K562 (cell line): ENCODE measurements around the gene SLC26A11. TPM values are rescaled to one million over a fixed set of nuclear protein-coding genes. Genes with fewer than 3 reads are reported as not detected.
A peak's percentile ranks its signal among the peaks of the same experiment; 100 is the strongest.

Experiments
- CBFA2T2 ChIP-seq: fragments of 450-650 bp; conservative IDR thresholded peaks from 2 replicates; pipeline ENCODE4 v1.6.1; 2017; ENCODE audit warnings: mild to moderate bottlenecking
- CBX8 ChIP-seq: fragments of 200-600 bp; sonication (generic); IDR thresholded peaks from 2 replicates; pipeline ENCODE4 v1.6.1; 2012; ENCODE audit warnings: borderline replicate concordance, mixed run types, low read depth, mild to moderate bottlenecking, moderate library complexity, mixed read lengths, low read length, control low read depth, inconsistent platforms; ENCODE audit not compliant: poor library complexity, severe bottlenecking; ENCODE audit errors: extremely low read depth
- CC2D1A ChIP-seq: fragments of 450-650 bp; IDR thresholded peaks from 2 replicates; pipeline ENCODE4 v1.6.1; 2017; ENCODE audit warnings: mild to moderate bottlenecking
- MAFK ChIP-seq: IDR thresholded peaks from 2 replicates; pipeline ENCODE4 v1.6.1; 2011; ENCODE audit warnings: low read length, improper control_type of control experiment
- MBD2 ChIP-seq: sonication (generic); IDR thresholded peaks from 2 replicates; pipeline ENCODE4 v1.6.1; 2016; ENCODE audit warnings: low read depth, borderline replicate concordance
- MYBL2 ChIP-seq, 2 experiments: fragments of 450-650 bp in 1 of 2; sonication (generic) in 1 of 2; formaldehyde crosslinking in 1 of 2; IDR thresholded peaks; 2 replicates each; pipeline versions ENCODE4 v1.6.1 to v1.8.1; 2017 to 2022; ENCODE audit warnings: borderline replicate concordance in 1 of 2, inconsistent platforms in 1 of 2, low read depth in 1 of 2, mild to moderate bottlenecking in 1 of 2, missing genetic modification reagents in 1 of 2, moderate library complexity in 1 of 2
- RBM14 ChIP-seq: fragments of 200-400 bp; formaldehyde crosslinking; IDR thresholded peaks from 2 replicates; pipeline ENCODE4 v1.6.1; 2018; ENCODE audit warnings: low read depth, mild to moderate bottlenecking, low read length, moderate library complexity, borderline replicate concordance; ENCODE audit not compliant: insufficient read depth
- RFX7 ChIP-seq: fragments of 250-450 bp; sonication (Bioruptor Pico); IDR thresholded peaks from 2 replicates; pipeline ENCODE4 v1.5.1; 2021; ENCODE audit warnings: mild to moderate bottlenecking
- TEAD4 ChIP-seq, 2 experiments: sonication (generic) in 1 of 2; formaldehyde crosslinking in 1 of 2; IDR thresholded peaks; 2 replicates each; pipeline versions ENCODE4 v1.6.1 to v1.8.0; 2012 to 2022; ENCODE audit warnings: borderline replicate concordance in 1 of 2, inconsistent platforms in 1 of 2, low read length in 1 of 2, mild to moderate bottlenecking in 1 of 2, missing genetic modification reagents in 1 of 2
- ZNF217 ChIP-seq: sonication (generic); formaldehyde crosslinking; IDR thresholded peaks from 2 replicates; pipeline ENCODE4 v1.8.0; 2022; ENCODE audit warnings: mild to moderate bottlenecking, missing genetic modification reagents
- ZNF436 ChIP-seq: fragments of 250-450, 450-650 bp; sonication (Bioruptor Pico); formaldehyde crosslinking; IDR thresholded peaks from 2 replicates; pipeline ENCODE4 v1.7.0; 2020; ENCODE audit warnings: mild to moderate bottlenecking
- ZNF589 ChIP-seq: fragments of 200-800 bp; sonication (Bioruptor generic); IDR thresholded peaks from 2 replicates; pipeline ENCODE4 v1.6.1; 2016; ENCODE audit warnings: low read depth, missing genetic modification characterization, missing compliant biosample characterization
- ZNF699 ChIP-seq: fragments of 250-450 bp; sonication (Bioruptor Pico); IDR thresholded peaks from 2 replicates; pipeline ENCODE4 v1.8.0; 2021; ENCODE audit warnings: mild to moderate bottlenecking, moderate library complexity; ENCODE audit not compliant: insufficient replicate concordance
- polyA plus RNA-seq, 8 experiments: library from polyadenylated mRNA; depleted of rRNA in 4 of 8; stranded (reverse) in 5 of 8; unstranded in 3 of 8; fragments of >200 nt; fragmentation: Nextera tagmentation in 2 of 8; fragmentation: Illumina TruSeq in 1 of 8; extraction: Ambion mirVana in 2 of 8; extraction: Trizol in 1 of 8; gene quantifications; 2 replicates each; pipeline versions ENCODE4 v1.2.1 to v1.2.3, GENCODE V29; 2011 to 2014; ENCODE audit warnings: inconsistent platforms in 1 of 8, missing spikeins in 1 of 8
- total RNA-seq, 7 experiments: library from RNA; depleted of rRNA in 6 of 7; stranded (reverse); fragments of >200 nt in 6 of 7; fragmentation: Illumina TruSeq in 2 of 7; extraction: Trizol in 2 of 7; gene quantifications; 2 replicates each; pipeline versions ENCODE4 v1.2.1 to v1.2.3, GENCODE V29; 2011 to 2021; ENCODE audit warnings: low replicate concordance in 1 of 7
- TF ChIP-seq, protein P1 (sequence below): fragments of 450-650 bp; formaldehyde crosslinking; IDR thresholded peaks from 2 replicates; pipeline ENCODE4 v1.4.0; 2020; ENCODE audit warnings: mild to moderate bottlenecking, moderate library complexity
- TF ChIP-seq, protein P2 (sequence below): fragments of 450-650 bp; formaldehyde crosslinking; IDR thresholded peaks from 2 replicates; pipeline ENCODE4 v1.4.0; 2020; ENCODE audit warnings: mild to moderate bottlenecking, moderate library complexity
- TF ChIP-seq, protein P3 (sequence below): fragments of 250-450 bp; sonication (Bioruptor Pico); IDR thresholded peaks from 2 replicates; pipeline ENCODE4 v1.5.0; 2021

Gene SLC26A11
- total and polyA plus RNA-seq, 9 of the 15 experiments (the other 6 are each of a cell fraction or from before 2014, with no cell fraction given) = 0.06 to 3.1 (median 1.2) TPM; not detected in 1

DNA sequence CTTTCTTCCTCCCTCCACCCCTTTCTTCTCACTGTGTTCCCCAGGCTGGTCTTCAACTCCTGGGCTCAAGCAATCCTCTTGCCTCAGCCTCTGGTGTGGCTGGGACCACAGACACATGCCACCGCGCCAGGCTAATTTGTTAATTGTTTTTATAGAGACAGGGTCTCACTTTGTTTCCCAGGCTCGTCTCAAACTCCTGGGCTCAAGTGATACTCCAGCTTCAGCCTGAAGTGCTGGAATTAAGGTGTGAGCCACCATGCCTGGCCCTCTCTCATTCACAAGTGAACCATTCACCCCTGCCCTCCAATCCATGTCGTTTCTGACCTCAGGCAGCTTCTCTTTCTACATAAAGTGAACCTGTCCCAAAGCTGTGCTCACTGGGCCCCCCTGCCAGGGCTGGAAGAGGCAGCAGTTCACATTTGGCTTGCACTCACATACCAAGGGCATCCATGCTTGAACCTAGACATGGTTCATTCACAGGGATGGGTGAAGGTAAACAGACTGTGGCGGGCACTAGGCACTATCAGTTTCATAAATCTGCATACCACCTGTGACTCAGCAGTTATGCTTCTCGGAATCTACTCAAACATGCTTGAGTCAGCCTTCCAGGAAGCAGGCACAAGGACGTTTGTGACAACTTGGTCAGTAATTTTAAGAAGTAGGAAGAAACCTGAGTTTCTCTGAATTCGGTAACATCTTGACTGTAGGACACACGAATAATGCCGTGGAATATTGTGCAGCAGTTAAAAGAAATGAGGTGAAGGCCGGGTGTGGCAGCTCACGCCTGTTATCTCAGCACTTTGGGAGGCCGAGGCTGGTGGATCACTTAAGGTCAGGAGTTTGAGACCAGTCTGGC lies 34.4 kb downstream of the SLC26A11 start (continued):
- TF ChIP-seq TEAD4 (IDR thresholded peaks at IDR 0.05; ENCODE audit: low read length) (peak; percentile 83), TEAD4 (CRISPR knock-in tag; IDR thresholded peaks at IDR 0.05; ENCODE audit: borderline replicate concordance) (no peak), CBFA2T2 (0 out of 2 replicates have a peak, but pooled peaks have one; percentile 8), RFX7 (CRISPR knock-in tag) (no peak), MBD2 (peak; percentile 13; the same call in 1 of the 2 replicates), ZNF217 (CRISPR knock-in tag) (no peak), MYBL2 (IDR thresholded peaks at IDR 0.05; ENCODE audit: low read depth) (no peak), MYBL2 (CRISPR knock-in tag; IDR thresholded peaks at IDR 0.05; ENCODE audit: borderline replicate concordance) (no peak), ZNF436 (CRISPR knock-in tag) (no peak), RBM14 (no peak), CBX8 (no peak), ZNF589 (CRISPR knock-in tag) (peak; percentile 89), ZNF699 (CRISPR knock-in tag) (no peak), MAFK (peak; percentile 97), CC2D1A (peak; percentile 80; the same call in 1 of the 2 replicates)
- TF ChIP-seq, protein P1, sequence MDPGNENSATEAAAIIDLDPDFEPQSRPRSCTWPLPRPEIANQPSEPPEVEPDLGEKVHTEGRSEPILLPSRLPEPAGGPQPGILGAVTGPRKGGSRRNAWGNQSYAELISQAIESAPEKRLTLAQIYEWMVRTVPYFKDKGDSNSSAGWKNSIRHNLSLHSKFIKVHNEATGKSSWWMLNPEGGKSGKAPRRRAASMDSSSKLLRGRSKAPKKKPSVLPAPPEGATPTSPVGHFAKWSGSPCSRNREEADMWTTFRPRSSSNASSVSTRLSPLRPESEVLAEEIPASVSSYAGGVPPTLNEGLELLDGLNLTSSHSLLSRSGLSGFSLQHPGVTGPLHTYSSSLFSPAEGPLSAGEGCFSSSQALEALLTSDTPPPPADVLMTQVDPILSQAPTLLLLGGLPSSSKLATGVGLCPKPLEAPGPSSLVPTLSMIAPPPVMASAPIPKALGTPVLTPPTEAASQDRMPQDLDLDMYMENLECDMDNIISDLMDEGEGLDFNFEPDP (CRISPR knock-in tag) = no peak
- TF ChIP-seq, protein P2, sequence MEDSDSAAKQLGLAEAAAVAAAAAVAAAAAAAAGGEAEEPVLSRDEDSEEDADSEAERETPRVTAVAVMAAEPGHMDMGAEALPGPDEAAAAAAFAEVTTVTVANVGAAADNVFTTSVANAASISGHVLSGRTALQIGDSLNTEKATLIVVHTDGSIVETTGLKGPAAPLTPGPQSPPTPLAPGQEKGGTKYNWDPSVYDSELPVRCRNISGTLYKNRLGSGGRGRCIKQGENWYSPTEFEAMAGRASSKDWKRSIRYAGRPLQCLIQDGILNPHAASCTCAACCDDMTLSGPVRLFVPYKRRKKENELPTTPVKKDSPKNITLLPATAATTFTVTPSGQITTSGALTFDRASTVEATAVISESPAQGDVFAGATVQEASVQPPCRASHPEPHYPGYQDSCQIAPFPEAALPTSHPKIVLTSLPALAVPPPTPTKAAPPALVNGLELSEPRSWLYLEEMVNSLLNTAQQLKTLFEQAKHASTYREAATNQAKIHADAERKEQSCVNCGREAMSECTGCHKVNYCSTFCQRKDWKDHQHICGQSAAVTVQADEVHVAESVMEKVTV (CRISPR knock-in tag) = no peak
- TF ChIP-seq, protein P3, sequence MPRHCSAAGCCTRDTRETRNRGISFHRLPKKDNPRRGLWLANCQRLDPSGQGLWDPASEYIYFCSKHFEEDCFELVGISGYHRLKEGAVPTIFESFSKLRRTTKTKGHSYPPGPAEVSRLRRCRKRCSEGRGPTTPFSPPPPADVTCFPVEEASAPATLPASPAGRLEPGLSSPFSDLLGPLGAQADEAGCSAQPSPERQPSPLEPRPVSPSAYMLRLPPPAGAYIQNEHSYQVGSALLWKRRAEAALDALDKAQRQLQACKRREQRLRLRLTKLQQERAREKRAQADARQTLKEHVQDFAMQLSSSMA (CRISPR knock-in tag) = no peak
